Transverse colon (tissue), 3 donors: ENCODE results near the gene KLHL21.

Experiments
- EP300 ChIP-seq: sonication (generic); formaldehyde crosslinking; IDR thresholded peaks from one replicate; pipeline ENCODE4 v1.6.1; 2017; ENCODE audit warnings: antibody characterized with exemption, low read depth
- POLR2A ChIP-seq: fragments of 450-650 bp; IDR thresholded peaks from one replicate; pipeline ENCODE4 v1.6.1; 2016; ENCODE audit warnings: antibody characterized with exemption, mild to moderate bottlenecking, moderate library complexity
- TF ChIP-seq, protein P1 (sequence below), 5 experiments: fragments of 200-600 bp in 3 of 5; fragments of 450-650 bp in 2 of 5; sonication (generic) in 3 of 5; IDR thresholded peaks; 1 replicate in 2 of 5; 2 replicates in 3 of 5; pipeline ENCODE4 v1.5.1; 2016 to 2017; ENCODE audit warnings: antibody characterized with exemption in 5 of 5, inconsistent platforms in 3 of 5, mild to moderate bottlenecking in 2 of 5, moderate library complexity in 1 of 5

DNA sequence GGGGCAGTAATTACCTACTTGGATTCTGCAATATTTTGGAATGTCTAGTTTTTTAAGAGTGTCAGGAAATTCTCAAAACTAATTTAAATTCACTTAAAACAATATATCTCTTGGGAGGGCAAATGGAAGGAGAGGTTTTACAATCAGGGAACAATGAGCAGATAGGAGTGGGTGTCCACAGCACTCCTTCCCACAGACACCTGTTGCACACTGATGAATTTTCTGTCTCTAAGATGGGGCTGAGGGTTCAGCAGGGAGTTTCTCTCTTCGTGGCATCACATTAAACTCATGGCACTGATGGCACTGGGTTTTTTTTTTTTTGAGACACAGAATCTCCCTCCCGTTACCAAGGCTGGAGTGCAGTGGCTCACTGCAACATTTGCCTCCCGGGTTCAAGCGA, 16.4 kb upstream of the KLHL21 start:
- TF ChIP-seq, protein P1, sequence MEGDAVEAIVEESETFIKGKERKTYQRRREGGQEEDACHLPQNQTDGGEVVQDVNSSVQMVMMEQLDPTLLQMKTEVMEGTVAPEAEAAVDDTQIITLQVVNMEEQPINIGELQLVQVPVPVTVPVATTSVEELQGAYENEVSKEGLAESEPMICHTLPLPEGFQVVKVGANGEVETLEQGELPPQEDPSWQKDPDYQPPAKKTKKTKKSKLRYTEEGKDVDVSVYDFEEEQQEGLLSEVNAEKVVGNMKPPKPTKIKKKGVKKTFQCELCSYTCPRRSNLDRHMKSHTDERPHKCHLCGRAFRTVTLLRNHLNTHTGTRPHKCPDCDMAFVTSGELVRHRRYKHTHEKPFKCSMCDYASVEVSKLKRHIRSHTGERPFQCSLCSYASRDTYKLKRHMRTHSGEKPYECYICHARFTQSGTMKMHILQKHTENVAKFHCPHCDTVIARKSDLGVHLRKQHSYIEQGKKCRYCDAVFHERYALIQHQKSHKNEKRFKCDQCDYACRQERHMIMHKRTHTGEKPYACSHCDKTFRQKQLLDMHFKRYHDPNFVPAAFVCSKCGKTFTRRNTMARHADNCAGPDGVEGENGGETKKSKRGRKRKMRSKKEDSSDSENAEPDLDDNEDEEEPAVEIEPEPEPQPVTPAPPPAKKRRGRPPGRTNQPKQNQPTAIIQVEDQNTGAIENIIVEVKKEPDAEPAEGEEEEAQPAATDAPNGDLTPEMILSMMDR (IDR thresholded peaks at IDR 0.05), result no peak
- no peak for TF ChIP-seq POLR2A
- TF ChIP-seq EP300, result no peak
